GM21786 (cell line): Measurements from ENCODE around the gene MARK2.
"Not testable (repeated sequence)": the region's sequence is repeated elsewhere in the genome, so short reads cannot be mapped to it uniquely, and the experiment has no call there.

Experiments
- ATAC-seq: cut with Tn5 transposase; IDR thresholded peaks from one replicate; pipeline ENCODE4 v1.9.1; 2021; ENCODE audit not compliant: unreplicated experiment

Gene MARK2

DNA sequence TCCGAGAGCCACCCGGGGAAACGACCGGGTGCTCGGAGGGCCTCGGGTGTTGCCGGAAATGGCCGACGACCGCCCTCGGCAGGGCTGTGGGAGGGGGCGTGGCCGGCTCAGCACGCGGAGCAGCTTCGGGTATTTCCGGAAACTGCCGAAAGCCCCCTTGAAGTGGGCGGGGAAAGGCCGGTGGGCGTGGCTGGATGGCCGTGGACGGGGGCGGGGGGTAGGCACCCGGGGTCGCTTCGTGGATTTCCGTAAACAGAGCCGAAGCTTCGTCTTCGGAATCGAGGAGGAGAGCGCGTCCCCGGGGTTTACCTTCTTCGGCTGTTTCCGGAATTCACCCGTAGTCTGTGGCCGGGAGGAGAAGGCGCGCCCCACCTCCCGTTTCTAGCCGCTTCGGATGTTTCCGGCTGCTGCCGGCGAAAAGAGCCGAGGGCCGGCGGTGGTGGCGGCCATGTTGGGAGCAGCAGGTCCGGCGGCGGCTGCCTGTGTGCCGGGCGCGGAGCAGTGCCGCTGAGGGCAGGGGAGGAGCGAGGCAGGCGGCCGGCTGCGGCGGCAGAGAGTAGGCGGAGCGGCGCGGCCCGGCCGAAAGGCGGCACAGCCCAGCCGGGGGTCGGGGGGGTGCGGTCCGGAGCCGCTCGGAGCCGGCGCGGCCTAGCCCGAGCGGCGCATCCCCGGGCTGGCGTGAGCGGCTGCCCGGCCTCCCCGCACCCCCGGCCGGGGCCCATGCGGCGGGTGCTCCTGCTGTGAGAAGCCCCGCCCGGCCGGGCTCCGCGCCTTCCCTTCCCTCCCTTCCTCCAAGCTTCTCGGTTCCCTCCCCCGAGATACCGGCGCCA is at the start of gene MARK2:
MARK2 (plus strand) TSS at position 433 of the 830 bp plus-strand sequence; CDS start at position 830, 397 bp downstream.
- ATAC-seq = peak; percentile 66

DNA sequence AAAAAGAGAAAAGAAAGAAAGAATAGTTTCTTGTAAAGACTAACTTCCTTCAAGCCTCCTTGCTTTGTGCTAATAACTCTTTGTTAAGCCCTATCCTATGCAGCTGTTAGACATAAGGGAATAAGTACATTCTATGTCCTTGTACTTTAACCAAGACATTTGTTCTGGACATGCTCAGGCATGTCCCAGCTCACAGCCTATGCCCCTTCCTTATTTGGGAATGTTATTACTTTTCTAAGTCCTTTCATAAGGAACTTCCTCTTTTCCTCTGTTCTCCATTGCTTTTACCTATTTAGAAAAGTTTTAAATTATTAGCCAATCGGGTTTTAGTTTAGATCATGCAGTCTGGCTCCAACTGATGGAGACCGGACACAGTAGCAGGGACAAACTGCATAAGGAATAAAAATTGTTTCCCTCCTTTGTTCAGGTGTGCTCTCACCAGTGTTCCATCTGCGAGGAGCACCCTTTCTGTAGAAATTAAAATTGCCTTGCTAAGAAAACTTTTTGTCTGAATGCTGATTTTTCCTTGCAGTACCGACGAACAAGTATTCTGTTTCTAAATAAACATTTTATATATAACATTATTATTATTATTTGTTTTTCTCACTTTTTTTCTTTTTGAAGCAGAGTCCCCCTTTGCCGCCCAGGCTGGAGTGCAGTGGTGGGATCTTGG is 47.3 kb upstream of the MARK2 start:
- ATAC-seq = no peak

DNA sequence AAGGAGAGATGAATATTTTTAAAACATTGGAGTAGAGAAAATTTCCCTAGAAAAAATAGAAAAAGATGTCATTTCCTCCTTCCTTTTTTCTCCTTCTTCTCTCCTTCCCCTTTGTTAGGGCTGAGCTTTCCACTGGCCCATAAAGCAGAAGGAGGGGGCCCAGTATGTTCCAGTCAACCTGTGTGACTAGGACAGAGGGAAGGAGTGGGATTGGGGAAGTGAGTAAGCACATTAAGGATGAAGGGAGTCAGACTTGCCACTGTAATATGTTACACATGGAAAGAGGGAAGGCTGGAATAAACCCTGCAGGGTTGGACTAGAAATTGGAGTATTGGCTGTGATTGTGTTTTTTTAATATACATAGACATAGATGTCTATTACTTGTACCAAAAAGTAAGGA is 45.7 kb upstream of the MARK2 start:
- ATAC-seq = no peak

DNA sequence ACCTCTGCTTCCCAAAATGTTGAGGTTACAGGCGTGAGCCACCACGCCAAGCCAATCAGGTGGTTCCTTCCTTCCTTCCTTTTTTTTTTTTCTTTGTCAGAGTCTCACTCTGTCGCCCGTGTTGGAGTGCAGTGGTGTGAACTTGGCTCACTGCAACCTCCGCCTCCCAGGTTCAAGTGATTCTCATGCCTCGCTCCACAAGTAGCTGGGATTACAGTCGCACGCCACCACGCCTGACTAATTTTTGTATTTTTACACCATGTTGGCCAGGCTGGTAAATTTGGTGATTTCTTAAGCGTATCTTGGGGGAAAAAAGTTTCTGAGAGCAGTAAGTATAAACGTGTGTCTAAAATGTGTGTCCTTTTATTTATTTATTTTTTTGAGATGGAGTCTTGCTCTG is 43.8 kb upstream of the MARK2 start:
- no peak for ATAC-seq

DNA sequence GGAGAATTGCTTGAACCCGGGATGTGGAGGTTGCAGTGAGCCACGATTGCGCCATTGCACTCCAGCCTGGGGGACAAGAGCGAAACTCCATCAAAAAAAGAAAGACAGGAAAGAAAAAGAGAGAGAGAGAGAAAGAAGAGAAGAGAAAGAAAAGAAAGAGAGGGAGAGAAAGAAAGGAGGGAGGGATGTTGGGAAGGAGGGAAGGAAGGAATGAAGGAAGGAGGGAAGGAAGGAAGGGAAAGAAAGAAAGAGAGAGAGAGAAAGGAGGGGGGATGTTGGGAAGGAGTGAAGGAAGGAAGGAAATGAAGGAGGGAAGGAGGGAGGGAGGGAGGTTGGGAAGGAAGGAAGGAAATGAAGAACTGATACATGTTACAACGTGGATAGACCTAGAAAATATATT is 38.0 kb upstream of the MARK2 start:
- ATAC-seq = no peak

- ATAC-seq = no peak
Measured at GRCh38 chr11:63802637-63803414, 36.1 kb upstream of the MARK2 start.

DNA sequence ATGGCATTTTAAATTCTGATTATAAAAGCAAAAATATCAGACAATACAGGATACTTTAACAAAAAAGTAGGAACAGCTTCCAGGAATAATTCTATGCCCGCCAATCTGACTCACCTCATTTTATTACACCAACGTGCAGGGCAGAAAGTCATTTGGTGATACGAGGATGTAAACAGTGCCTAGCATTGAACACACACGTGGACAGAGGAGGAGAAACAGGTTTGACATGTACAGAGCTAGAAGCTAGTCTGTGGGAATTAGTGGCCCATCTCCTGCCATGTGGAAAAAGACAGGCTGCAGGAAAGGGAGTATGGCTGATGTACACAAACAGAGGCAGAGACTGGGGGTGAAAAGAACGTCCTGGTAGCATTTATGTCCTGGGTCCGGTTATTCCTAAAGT is 34.7 kb upstream of the MARK2 start:
- ATAC-seq = no peak

DNA sequence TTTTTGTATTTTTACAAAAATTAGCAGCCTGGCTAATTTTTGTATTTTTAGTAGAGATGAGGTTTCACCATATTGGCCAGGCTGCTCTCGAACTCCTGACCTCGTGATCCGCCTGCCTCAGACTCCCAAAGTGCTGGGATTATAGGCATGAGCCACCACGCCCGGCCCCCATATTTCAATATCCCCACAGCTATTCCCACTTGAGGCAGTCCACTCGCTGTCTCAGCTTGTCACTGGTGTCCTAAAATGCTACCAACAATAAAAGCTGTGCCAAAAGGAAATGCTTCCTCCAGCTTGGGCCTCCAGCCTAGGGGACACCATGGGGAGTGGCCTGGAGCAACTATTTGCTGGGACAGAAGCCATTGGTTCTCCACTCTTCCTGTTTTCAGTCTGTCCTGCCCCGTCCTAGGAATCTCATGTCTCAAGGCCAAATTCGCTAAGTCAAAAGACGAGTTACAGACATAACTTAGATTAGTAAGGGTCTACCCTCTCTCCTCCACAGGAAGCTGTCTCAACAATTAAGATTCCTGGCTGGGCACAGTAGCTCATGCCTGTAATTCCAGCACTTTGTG is 33.0 kb upstream of the MARK2 start:
- ATAC-seq = no peak

- ATAC-seq = not testable (repeated sequence)
Measured at GRCh38 chr11:63810383-63810782, 28.5 kb upstream of the MARK2 start.

DNA sequence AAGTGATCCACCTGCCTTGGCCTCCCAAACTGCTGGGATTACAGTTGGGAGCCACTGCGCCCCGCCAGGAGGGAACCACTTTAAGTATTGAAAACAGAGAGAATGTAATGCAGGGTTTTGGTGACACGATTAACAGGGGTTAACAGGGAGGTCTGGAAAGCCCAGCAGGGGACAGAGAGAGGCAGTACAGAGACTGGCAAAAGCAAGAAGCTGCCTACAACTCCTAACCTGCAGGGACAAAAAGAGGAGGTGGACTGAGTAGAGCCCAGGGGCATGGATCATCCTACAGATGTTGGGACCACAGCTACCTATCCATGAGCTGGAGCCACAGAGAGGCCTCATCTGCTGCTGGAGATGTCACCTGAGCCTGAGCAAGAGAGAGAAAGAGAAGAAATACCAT is 27.4 kb upstream of the MARK2 start:
- ATAC-seq = no peak

GRCh38 chr11:63813035-63813562 is 25.8 kb upstream of the MARK2 start, which contains the start of gene SPINDOC:
Gene SPINDOC, plus strand, starts transcription at chr11:63813456. Its CDS starts 231 bp downstream, at chr11:63813687.
- ATAC-seq = peak; percentile 78

DNA sequence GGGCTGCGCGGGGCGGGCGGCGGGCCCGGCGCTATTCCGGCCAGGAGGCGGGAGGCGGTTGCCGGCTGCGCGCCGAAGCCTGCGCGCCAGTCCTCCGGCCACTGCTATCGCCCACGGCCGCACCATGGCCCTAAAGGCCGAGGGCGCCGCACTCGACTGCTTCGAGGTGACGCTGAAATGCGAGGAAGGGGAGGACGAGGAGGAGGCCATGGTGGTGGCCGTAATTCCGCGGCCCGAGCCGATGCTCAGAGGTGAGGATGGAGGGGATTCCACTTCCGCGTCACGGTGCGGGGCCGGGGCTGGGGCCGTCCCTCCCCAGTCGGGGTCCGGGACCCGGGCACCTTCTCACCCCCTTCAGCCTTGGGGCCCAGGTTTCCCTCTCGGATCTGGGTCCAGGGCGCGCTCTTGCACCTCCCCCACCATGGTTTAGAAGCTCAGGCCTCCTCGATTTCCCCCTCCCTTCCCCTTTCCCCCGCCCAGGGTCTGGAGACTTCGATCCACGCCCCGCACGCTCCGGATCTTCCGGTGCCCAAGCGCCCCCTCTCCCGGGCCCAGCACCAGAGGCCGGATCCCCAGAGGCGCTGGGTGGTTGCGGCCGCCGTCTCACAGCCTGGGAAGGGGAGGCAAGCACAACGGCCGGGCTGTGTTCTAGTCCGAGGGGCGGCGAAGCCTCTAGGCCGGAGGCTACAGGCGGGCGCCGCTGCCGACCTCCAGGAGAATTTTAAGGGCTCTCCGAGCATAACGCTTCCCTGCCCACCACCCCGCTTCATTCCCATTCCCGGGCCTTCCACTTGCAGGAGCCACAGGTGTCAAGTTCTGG is 25.1 kb upstream of the MARK2 start:
- peak; percentile 33 for ATAC-seq

DNA sequence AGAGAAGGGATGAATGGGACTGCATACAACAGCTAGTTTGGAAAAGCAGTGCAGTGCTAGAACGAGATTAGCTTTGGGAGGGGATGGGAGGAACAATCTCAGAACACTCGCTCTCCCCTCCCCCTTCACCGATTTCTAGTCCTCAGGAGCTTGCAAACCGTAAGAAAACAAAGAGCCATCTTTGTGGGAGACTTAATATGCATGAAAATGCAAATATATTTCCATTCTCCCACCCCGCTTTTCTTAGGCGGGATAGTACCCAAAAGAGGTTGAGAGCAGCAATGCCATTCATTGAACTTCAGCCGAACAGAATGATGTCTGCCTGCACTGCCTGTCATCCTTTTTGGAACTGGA is 24.6 kb upstream of the MARK2 start:
- ATAC-seq = no peak

GRCh38 chr11:63816166-63816565 is 22.7 kb upstream of the MARK2 start:
- no peak for ATAC-seq

- no peak for ATAC-seq
Measured at GRCh38 chr11:63816732-63817131, 22.2 kb upstream of the MARK2 start.

DNA sequence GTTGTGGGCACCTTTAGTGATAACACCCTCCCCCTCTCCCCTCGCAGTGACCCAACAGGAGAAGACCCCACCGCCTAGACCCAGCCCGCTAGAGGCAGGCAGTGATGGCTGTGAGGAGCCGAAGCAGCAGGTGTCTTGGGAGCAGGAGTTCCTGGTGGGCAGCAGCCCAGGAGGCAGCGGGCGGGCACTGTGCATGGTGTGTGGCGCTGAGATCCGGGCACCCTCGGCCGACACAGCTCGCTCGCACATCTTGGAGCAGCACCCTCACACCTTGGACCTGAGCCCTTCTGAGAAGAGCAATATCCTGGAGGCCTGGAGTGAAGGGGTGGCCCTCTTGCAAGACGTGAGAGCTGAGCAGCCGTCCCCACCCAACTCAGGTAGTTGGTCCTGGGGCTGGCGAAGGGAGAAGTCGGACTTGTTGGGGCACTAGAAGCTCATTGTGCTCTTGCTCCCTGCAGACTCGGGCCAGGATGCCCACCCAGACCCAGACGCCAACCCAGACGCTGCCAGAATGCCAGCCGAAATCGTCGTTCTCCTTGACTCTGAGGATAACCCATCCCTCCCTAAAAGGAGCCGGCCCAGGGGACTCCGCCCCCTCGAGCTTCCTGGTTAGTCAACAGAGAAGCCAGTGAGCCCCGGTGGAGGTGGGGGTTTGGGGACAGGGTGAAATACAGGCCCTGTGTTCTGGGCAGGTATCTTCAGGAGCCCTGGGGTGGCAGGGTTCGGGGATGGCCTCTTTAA is 21.0 kb upstream of the MARK2 start:
- ATAC-seq = no peak

GRCh38 chr11:63818609-63819008 is 20.3 kb upstream of the MARK2 start:
- ATAC-seq = no peak

DNA sequence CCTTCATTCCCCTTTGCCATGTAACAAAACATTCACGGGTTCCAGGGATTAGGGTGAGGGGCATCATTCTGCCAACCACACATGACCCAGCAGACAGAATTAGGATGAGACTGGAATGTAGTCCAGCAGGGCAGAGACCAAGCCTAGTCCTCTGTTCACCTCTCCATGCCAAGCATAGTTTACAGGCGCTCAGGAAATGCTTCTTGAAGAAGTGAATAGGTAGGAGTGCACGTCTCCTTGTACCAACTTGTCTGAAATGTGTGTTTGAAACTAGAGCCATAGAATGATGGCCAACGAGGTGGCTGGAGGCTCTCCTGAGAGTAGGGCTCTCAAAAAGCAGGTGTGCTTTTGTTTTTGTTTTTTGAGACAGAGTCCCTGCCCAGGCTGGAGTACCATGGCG is 17.5 kb upstream of the MARK2 start:
- ATAC-seq = no peak

DNA sequence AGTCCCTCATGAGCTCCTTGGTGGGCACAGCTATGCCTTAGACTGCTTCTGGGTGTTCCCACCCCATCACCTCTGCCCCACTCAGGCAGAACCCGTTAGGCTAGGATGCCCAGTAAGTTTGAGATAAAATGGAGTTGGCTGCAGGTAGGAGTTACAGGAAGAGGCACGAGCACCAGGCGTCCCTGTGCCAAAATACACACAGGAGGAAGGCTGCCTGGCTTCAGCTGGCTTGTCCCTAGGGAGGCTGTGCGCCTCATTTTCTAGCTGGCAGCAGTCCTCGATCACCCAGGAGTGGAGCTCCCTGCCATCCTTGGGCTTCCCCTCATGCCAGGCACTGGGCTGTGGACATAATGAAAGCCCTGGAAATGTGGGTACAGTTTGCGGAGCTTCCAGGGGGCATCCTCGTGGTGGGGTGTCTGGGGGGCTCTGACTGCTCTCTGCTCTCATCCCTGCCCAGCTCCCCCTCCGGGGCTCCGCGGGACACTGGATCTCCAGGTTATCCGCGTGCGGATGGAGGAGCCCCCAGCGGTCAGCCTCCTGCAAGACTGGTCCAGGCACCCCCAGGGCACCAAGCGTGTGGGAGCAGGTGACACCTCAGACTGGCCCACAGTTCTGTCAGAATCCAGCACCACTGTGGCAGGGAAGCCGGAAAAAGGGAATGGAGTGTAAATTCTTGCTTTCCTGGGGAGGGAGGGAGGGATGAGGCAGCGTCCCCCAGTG is 12.3 kb upstream of the MARK2 start:
- no peak for ATAC-seq
